Measurements from ENCODE around the gene AACS.
"Not testable (repeated sequence)": the region's sequence is repeated elsewhere in the genome, so short reads cannot be mapped to it uniquely, and the experiment has no call there.

- TF ChIP-seq CTCF, EZH2, EZH2phosphoT487 (IDR thresholded peaks at IDR 0.05): not testable (repeated sequence)
These were observed 47.4 kb downstream of the AACS start for GRCh38 chr12:125112614-125113013.

Data from neural progenitor cell (in vitro differentiated cells).